ENCODE data around the gene PTPRN2. TPM values are rescaled to one million over a fixed set of nuclear protein-coding genes. Genes with fewer than 3 reads are reported as not detected.

PTPRN2 gene
- total and polyA plus RNA-seq, 2 of the 13 experiments (the other 11 are each of a cell fraction or from before 2014, with no cell fraction given) = 2.5 to 24.2 TPM

DNA sequence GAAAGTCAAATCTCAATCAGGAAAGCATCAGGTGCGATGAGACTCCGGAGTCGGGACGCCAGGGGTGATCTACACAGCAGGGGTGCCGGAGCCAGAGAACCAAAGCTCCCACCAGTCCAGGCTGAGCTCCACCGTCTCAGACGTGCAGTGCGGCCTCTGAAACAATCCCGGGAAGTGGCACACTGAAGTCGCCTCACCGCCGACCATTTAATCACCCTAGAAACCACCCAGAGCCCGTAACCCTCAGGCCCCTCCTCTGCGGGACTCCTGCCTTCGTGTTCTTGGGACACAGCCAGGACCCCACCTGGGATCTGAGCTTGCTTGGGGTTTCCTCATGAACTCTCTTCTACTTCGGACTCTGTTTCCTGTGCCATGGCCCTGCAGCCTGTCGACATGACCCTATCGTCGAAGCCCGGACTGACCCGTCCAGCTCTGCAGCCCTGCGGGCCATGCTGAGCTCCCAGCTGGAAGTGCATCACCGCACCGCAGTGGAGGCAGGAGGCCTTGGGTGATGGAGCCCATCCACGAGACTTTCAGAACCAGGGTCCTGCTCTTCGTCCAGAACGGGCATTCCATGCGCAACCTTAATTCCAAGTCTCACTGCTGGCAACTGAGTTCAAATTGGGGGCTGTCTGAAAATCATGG, 266.4 kb downstream of the PTPRN2 start:
- intact Hi-C loops (cut with micrococcal nuclease; ENCODE audit: unreplicated experiment) = no loop called here
- Histone ChIP-seq H3K27ac (ENCODE audit: extremely low read length, insufficient read depth, low read length) (no peak overlapping the region), H3K4me3 (replicated peaks in 1 of 3; ENCODE audit: insufficient read depth in 1 of 3, low read depth in 2 of 3, low read length in 3 of 3) (no peak overlapping the region), H2AFZ (ENCODE audit: low read length) (no peak overlapping the region), H3K79me2 (ENCODE audit: insufficient read depth, low read length) (no peaks in the 10 kb centered on the region), H3K36me3 (replicated peaks in 1 of 2; ENCODE audit: control insufficient read depth in 1 of 2, insufficient read depth in 2 of 2, low read length in 2 of 2) (no peaks in the 10 kb centered on the region; a peak in 1 of 5 replicates), H3K27me3 (ENCODE audit: control insufficient read depth in 1 of 2, insufficient read depth in 2 of 2, low read length in 2 of 2) (no peaks in the 10 kb centered on the region), H3K4me2 (ENCODE audit: low read depth, low read length) (no peak overlapping the region), H3K9me3 (ENCODE audit: low read length) (no peaks in the 10 kb centered on the region), H3K4me1 (ENCODE audit: insufficient read depth, low read length) (no peaks in the 10 kb centered on the region), H4K20me1 (ENCODE audit: insufficient read depth, low read length) (peaks cover 37% of the 10 kb centered on the region), H3K9ac (ENCODE audit: insufficient read depth, low read depth, low read length) (no peak overlapping the region)
- no peak for TF ChIP-seq ZNF766 (CRISPR knock-in tag; IDR thresholded peaks at IDR 0.05; ENCODE audit: borderline replicate concordance)
- no peak for TF ChIP-seq ZNF484 (CRISPR knock-in tag; IDR thresholded peaks at IDR 0.05; ENCODE audit: borderline replicate concordance, low read depth)
- TF ChIP-seq SNAPC2 (CRISPR knock-in tag; IDR thresholded peaks at IDR 0.05) = no peak
- TF ChIP-seq, protein P1, sequence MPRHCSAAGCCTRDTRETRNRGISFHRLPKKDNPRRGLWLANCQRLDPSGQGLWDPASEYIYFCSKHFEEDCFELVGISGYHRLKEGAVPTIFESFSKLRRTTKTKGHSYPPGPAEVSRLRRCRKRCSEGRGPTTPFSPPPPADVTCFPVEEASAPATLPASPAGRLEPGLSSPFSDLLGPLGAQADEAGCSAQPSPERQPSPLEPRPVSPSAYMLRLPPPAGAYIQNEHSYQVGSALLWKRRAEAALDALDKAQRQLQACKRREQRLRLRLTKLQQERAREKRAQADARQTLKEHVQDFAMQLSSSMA (CRISPR knock-in tag; IDR thresholded peaks at IDR 0.05) = no peak
- no peak for TF ChIP-seq NR2F2 (IDR thresholded peaks at IDR 0.05; ENCODE audit: borderline replicate concordance, low read depth)
- no peak for TF ChIP-seq HDAC1 (CRISPR knock-in tag; IDR thresholded peaks at IDR 0.05)
- TF ChIP-seq JARID2 (CRISPR knock-in tag; IDR thresholded peaks at IDR 0.05; ENCODE audit: insufficient replicate concordance) = no peak
- no peak for TF ChIP-seq TSC22D2 (CRISPR knock-in tag; IDR thresholded peaks at IDR 0.05; ENCODE audit: borderline replicate concordance)
- no peak for TF ChIP-seq POLR2G (IDR thresholded peaks at IDR 0.05; ENCODE audit: low read depth, low read length)
- no peak for TF ChIP-seq SMC3 (IDR thresholded peaks at IDR 0.05; ENCODE audit: low read length)
- WGBS (ENCODE audit: low lambda C conversion rate) = 95% methylated on average over 21 of the region's 28 CpGs
- no TSS peak for BruUV-seq (replicated peaks)
- FAIRE-seq (no peak), ATAC-seq (no peak), DNase-seq (ENCODE audit: low spot score) (no peak)
- CTCF ChIA-PET (ENCODE audit: low intra/inter-chr PET ratio, low total read pairs) = no interaction called here
- POLR2A ChIA-PET = no interaction called here
- in situ Hi-C loops (cut with HindIII; ENCODE audit: extremely low pct_ligation_motif_present, low pct_unique_long_range_greater_than_20kb) = no loop called here
